Umbilical cord (tissue), 2 donors: ENCODE data around the gene SMTNL2. TPM values are rescaled to one million over a fixed set of nuclear protein-coding genes. Genes with fewer than 3 reads are reported as not detected.

ENCODE experiments used
- DNase-seq: peaks from one replicate; pipeline ENCODE4 v3.0.0-alpha.2; 2015; ENCODE audit warnings: low spot score
- total RNA-seq: library from RNA; depleted of rRNA; stranded (reverse); fragments of >200 nt; gene quantifications from one replicate; pipeline ENCODE4 v1.2.3, GENCODE V29; 2014; ENCODE audit warnings: low replicate concordance; ENCODE audit not compliant: insufficient read depth

SMTNL2 gene
- total RNA-seq, 1 donor from 2014 or later: 11.3 TPM

GRCh38 chr17:4545217-4545951, 38.9 kb upstream of the SMTNL2 start:
- DNase-seq: no peak

GRCh38 chr17:4547118-4547906, 37.0 kb upstream of the SMTNL2 start:
- no peak for DNase-seq

- DNase-seq: no peak
Observed at GRCh38 chr17:4548061-4548461, 36.3 kb upstream of the SMTNL2 start.

GRCh38 chr17:4548721-4549531, 35.4 kb upstream of the SMTNL2 start:
- DNase-seq: no peak

- no peak for DNase-seq
Observed at GRCh38 chr17:4549781-4550533, 34.4 kb upstream of the SMTNL2 start.

GRCh38 chr17:4550534-4551039, 33.7 kb upstream of the SMTNL2 start:
- DNase-seq: no peak

- DNase-seq: no peak
Observed at GRCh38 chr17:4551141-4551540, 33.2 kb upstream of the SMTNL2 start.

- no peak for DNase-seq
Observed at GRCh38 chr17:4551796-4552525, 32.4 kb upstream of the SMTNL2 start.

GRCh38 chr17:4553669-4554068, 30.7 kb upstream of the SMTNL2 start:
- DNase-seq: no peak

- DNase-seq: no peak
Observed at GRCh38 chr17:4554441-4554996, 29.8 kb upstream of the SMTNL2 start.

- peak; percentile 98 for DNase-seq
Observed at GRCh38 chr17:4554997-4555799, 29.1 kb upstream of the SMTNL2 start, which contains the start of gene MYBBP1A. TSS of gene MYBBP1A (minus strand) at chr17:4555384. CDS start at chr17:4555324, 60 bp downstream.

- no peak for DNase-seq
Observed at GRCh38 chr17:4555873-4556759, 28.2 kb upstream of the SMTNL2 start.

- no peak for DNase-seq
Observed at GRCh38 chr17:4556996-4557395, 27.3 kb upstream of the SMTNL2 start.

GRCh38 chr17:4557626-4558346, 26.5 kb upstream of the SMTNL2 start:
- no peak for DNase-seq

- no peak for DNase-seq
Observed at GRCh38 chr17:4558347-4558971, 25.9 kb upstream of the SMTNL2 start.

- DNase-seq: no peak
Observed at GRCh38 chr17:4559139-4559791, 25.1 kb upstream of the SMTNL2 start.
